ENCODE measurements around the gene LARGE2.

Gene LARGE2

DNA sequence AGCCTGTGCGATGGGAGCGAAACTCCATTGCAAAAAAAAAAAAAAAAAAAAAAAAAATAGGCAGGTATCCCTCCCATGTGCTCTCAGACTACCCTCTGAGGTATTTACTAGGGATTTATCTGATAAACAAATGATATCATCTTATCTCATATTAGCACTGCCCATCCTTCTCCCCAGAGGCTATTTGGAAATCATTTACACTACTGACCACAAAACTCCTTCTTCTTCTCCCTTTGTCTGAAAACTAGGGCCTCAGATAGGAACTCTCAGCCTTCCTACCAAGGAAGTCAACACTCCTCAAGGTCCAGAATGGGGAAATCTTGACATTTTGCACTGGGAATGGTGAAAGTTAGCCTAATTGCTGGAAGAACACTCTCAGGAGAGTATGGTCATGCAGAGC, 46.4 kb downstream of the LARGE2 start:
- DNase-seq, result no peak

- DNase-seq, result no peak
Measured at GRCh38 chr11:45973601-45974000, 51.1 kb downstream of the LARGE2 start.

DNA sequence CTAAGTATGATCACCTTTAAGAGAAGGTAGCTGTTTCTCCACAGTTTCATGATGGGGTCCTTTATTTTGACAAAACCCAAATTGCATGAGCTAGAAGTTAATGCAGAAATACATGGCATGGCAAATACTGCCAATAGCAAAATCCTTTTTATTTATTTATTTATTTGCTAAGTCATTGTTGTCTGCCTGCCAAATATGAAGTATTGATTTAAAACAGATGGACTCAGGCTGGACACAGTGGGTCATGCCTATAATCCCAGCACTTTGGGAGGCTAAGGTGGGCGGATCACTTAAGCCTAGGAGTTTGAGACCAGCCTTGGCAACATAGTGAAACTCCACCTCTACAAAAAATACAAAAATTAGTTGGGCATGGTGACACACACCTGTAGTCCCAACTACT, 52.4 kb downstream of the LARGE2 start:
- no peak for DNase-seq

All from suppressor macrophage treated with lipopolysaccharide for 1 hour (primary cell).